ENCODE results near the gene FAM219A. TPM values are rescaled to one million over a fixed set of nuclear protein-coding genes. Genes with fewer than 3 reads are reported as not detected.

FAM219A gene
- total RNA-seq, 6 experiments from 2014 or later = 21.6 to 23.6 (median 22.6) TPM

DNA sequence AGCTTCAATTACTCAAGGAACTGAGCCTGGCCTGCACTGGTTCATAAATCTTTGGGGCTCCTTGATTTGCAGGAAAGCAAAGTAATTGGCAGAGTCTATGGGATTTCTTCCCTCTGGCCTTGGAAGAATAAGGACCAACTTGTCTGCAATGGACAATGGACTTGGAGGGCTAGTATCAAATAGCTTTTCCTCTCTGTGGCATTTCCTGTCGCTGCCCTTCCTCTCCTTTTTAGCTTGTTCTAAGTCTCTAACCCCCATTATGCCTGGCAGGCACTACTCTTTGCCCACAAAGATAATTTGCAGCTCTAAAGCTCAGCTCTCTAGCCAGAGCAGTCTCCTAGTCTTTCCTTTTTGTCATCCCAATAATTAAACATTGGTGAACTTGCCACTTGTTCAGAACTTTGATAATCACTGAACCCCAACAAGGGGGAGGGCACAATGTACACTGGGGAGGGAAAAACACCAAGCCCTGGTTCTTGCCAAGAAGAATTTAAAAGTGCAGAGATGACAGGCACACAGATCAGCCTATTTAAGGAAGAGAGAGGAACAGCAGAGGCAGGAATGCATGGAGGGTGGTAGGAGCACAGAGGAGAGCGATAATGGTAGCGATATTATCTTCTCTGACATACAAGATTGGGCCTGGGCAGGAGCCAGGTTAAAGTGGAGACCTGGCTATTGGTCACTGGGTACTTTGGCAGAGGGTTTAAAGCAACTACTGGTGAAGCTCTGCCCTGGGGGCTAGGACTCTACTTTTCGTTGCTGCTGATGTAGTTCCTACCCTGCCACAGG lies 38.5 kb downstream of the FAM219A start:
- no peaks in the 10 kb centered on the region for H3K4me1 Mint-ChIP-seq (ENCODE audit: low read depth)
- H3K27ac Mint-ChIP-seq = no peak overlapping the region
- no peak for TF ChIP-seq CTCF (IDR thresholded peaks at IDR 0.05)
- no peak overlapping the region for H3K4me3 Mint-ChIP-seq
- H3K27me3 Mint-ChIP-seq (ENCODE audit: insufficient read depth) = peaks cover 2% of the 10 kb centered on the region; the same call in 1 of the 2 replicates
- no peak for DNase-seq
- no peaks in the 10 kb centered on the region for H3K36me3 Mint-ChIP-seq (ENCODE audit: low read depth)
- H3K9me3 Mint-ChIP-seq = no peaks in the 10 kb centered on the region

DNA sequence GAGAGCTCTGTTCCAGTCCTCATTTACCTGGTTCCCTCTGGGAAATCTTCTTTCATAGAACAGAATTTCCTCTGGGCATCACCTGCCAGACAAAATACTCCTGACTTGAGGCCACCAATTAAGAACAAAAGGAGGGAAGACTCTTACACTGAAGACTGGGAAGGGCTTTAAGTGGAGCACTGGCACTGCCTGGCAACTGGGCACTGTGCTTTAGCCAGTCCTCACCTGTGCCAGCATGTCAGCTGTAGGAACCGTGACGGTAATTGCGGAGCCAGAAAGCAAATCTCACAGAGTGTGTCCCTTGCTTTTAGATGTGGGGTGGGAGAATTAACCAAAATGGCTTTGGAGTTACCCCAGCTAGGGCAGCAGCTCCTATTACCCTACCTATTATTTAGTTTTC lies 40.6 kb downstream of the FAM219A start:
- H3K36me3 Mint-ChIP-seq (ENCODE audit: low read depth) = no peaks in the 10 kb centered on the region
- no peak for DNase-seq
- no peak overlapping the region for H3K4me3 Mint-ChIP-seq
- no peak for TF ChIP-seq CTCF (IDR thresholded peaks at IDR 0.05)
- H3K9me3 Mint-ChIP-seq = no peaks in the 10 kb centered on the region
- H3K4me1 Mint-ChIP-seq (ENCODE audit: low read depth) = no peaks in the 10 kb centered on the region
- H3K27me3 Mint-ChIP-seq (ENCODE audit: insufficient read depth) = peaks cover 2% of the 10 kb centered on the region; the same call in 1 of the 2 replicates
- no peak overlapping the region for H3K27ac Mint-ChIP-seq

GRCh38 chr9:34413231-34413852 lies 45.0 kb downstream of the FAM219A start:
- Mint-ChIP-seq H3K4me3 (no peak overlapping the region), H3K27ac (no peak overlapping the region), H3K36me3 (ENCODE audit: low read depth) (no peaks in the 10 kb centered on the region), H3K4me1 (ENCODE audit: low read depth) (no peaks in the 10 kb centered on the region), H3K9me3 (no peaks in the 10 kb centered on the region), H3K27me3 (ENCODE audit: insufficient read depth) (peaks cover 3% of the 10 kb centered on the region; the same call in 1 of the 2 replicates)
- no peak for TF ChIP-seq CTCF (IDR thresholded peaks at IDR 0.05)
- DNase-seq = peak; percentile 36

DNA sequence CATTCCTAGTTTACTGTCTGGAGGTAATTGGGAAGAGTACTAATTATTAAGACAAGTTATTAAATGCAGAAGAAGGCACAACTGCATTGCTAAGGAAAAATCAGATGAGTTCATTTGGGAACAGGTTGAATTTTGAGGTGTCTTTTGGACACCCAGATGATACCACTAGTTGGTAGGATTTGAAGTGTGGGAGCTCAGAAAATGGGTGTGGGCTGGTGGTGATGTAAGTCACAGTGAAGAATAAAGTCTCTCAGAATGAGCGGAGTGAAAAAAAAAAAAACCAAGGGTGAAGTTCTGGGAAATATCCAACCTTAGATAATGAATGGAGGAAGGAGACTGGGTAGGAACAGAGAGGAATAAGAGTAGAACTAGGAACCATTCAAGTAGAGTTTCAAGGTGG lies 46.0 kb downstream of the FAM219A start:
- Mint-ChIP-seq H3K27me3 (ENCODE audit: insufficient read depth) (peaks cover 3% of the 10 kb centered on the region; the same call in 1 of the 2 replicates), H3K9me3 (no peaks in the 10 kb centered on the region), H3K36me3 (ENCODE audit: low read depth) (no peaks in the 10 kb centered on the region), H3K27ac (no peak overlapping the region), H3K4me1 (ENCODE audit: low read depth) (no peaks in the 10 kb centered on the region), H3K4me3 (no peak overlapping the region)
- TF ChIP-seq CTCF (IDR thresholded peaks at IDR 0.05) = no peak
- DNase-seq = no peak

GRCh38 chr9:34409154-34409553 lies 49.2 kb downstream of the FAM219A start:
- Mint-ChIP-seq H3K36me3 (ENCODE audit: low read depth) (peaks cover under 1% of the 10 kb centered on the region), H3K9me3 (no peaks in the 10 kb centered on the region), H3K4me3 (no peak overlapping the region), H3K27ac (no peak overlapping the region), H3K27me3 (ENCODE audit: insufficient read depth) (peaks cover 1% of the 10 kb centered on the region), H3K4me1 (ENCODE audit: low read depth) (peaks cover 12% of the 10 kb centered on the region)
- no peak for TF ChIP-seq CTCF (IDR thresholded peaks at IDR 0.05)
- DNase-seq = no peak
